GM23248 (cell line): ENCODE results near the gene DGAT2L6.

ENCODE experiments used
- EZH2 ChIP-seq: fragments of 200-600 bp; sonication (generic); IDR thresholded peaks from 2 replicates; pipeline ENCODE4 v1.6.1; 2018; ENCODE audit warnings: antibody characterized with exemption, mild to moderate bottlenecking; ENCODE audit not compliant: insufficient read depth, poor library complexity, severe bottlenecking
- EZH2phosphoT487 ChIP-seq: fragments of 200-600 bp; sonication (generic); IDR thresholded peaks from 2 replicates; pipeline ENCODE4 v1.6.1; 2018; ENCODE audit warnings: antibody characterized with exemption, moderate library complexity, mild to moderate bottlenecking, low read depth; ENCODE audit not compliant: insufficient read depth

DNA sequence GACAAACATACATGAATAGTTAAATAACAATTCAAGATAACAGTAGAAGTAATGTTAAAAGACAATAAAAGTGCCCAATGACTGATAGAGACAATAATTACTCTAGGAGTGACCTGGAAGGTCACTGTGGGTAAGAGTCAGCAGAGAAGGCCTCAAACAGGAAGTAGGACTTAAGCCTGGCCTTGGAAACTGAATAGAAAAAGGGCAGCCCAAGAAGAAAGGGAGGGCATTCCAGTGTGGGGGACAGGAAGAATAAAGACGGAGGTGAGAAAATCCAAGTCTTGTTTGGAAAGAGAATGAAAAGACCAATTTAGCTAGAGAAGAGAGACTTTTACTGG, 76.7 kb downstream of the DGAT2L6 start:
- TF ChIP-seq EZH2 (no peak), EZH2phosphoT487 (no peak)
